Measurements from ENCODE around the gene TMEM191B.
"Not testable (repeated sequence)": the region's sequence is repeated elsewhere in the genome, so short reads cannot be mapped to it uniquely, and the experiment has no call there.

Gene TMEM191B

DNA sequence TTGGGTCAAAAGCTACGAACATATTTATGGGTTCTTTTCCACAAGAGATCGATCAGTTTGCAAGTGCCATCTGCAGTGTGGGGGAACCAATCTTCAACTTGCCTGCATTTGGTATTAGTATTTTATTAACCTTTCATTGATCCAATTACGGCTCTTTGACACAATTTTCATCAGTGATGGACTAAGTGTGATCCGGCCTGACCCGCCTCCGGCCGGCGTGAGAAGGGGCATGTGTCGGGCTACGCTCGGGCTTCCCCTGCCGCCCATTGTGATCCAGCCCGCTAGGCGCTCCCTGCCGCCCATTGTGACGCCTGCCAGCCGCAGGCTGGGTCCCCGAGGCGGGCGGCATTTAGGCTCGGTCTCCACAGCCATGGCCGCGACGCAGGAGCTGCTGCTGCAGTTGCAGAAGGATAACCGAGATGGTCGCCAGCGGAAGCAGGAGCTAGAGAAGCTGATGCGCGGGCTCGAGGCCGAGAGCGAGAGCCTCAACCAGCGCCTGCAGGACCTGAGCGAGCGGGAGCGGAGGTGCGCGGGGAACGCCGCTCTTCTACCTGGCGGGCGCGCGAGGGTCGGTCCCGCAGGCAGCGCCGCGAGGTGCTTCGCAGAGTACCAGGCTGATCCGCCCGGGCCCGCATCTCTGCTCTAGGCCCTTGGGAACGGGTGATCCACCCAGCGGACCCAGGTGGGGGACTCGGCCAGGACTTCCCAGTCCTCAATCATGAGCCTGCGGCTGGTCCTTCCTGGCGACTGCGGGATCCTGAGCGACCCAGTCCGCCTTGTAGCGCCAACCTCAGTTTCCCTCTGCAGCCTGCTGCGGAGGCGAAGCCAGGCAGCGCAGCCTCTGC lies at the start of gene TMEM191B:
Gene TMEM191B (plus strand): TSS at position 51 of the 845 bp plus-strand sequence. CDS start 179 bp downstream, at position 230.
- not testable (repeated sequence) for DNase-seq (ENCODE audit: low read depth in 2 of 2)

DNA sequence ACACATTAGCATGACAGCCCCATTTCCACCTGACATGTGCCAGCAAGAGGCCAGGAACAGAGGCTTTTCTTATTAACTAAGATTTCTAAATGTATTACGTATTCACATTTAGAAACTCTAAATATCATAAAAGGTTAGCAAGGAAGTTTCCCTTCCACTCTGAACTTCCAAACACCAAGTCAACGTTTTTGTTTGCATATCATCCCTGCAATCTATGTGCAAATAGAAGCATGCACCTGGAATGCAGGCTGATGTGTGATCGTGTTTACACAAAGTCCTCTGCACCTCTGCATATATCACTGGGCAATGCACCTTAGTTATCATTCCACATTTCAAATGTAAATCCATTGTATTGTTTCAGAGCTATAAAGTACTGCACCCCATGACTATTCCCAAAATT lies 31.4 kb upstream of the TMEM191B start:
- not testable (repeated sequence) for DNase-seq (ENCODE audit: low read depth in 2 of 2)

DNA sequence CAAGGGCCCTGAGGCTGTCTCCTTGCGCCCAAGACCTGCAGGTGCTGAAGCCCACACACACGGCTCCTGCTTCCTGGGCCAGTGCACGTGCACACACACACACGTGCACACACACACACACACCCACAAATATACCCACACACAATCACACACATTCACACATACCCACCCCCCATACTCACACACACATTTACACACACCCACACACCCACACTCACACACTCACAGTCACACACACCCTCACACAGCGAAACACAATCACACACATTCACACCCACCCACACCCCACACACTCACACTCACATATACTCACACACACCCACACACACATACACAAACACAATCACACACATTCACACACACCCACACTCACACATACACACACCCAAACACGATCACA lies 16.3 kb upstream of the TMEM191B start:
- not testable (repeated sequence) for DNase-seq (ENCODE audit: low read depth in 2 of 2)

DNA sequence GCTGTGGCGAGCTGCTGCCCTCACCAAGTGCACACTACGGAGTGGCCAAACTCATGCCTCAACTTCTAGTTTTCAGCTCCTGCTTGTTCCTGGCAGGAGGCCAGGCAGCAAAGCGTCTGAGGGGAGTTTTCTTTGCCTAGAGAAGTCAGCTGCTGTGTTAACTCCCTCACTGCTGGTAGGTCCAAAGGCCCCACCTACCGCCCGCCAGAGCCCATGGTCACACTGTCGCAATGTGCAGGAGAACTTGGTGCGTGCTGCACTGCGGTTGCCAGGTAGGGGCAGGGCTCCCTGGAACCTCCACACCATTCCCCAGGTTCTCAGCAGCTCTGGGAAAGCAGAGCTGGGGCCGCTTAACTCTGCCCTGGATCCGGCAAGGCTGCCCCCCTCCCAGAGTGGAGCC lies 15.2 kb upstream of the TMEM191B start:
- DNase-seq (ENCODE audit: low read depth in 2 of 2) = not testable (repeated sequence)

DNA sequence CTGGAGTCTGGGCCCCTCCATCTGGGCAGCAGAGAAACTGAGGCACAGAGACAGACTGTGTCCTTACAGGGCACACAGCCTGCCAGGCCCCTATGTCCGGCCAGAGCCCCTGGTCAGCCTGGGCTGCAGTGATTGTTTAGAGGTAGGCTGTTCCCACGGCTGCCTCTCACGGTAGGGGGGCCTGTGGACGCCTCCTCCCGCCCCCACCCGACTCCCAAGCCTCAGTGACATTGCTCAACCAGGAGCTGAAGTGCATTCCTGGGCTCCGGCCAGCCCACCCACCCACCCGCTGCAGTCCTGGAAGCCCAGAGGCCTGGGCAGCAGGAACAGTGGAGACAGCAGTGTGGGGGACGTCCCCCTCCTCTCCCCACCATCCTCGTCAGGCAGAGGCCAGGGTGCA lies 14.1 kb upstream of the TMEM191B start:
- DNase-seq (ENCODE audit: low read depth in 2 of 2) = not testable (repeated sequence)

DNA sequence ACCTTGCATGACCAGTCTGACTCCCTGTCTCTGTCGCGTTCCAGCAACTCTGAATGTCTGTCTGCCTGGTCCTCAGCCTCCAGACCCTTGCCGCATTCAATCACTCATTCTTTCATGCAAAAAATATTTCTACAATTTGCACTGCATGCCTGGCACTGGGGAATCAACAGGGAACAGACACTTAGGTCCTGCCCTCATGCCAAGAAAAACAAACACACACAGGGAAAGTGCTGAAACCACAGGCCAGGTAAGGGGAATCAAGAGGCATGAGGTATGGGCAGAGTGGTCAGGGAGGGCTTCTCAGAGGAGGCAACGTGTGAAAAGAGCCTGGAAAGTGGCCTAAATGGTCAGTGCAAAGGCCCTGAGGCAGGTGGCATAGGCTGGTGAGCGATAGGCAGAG lies 9.5 kb upstream of the TMEM191B start, which contains the start of gene GGTLC3:
Gene GGTLC3 (minus strand): TSS at position 101 of the 400 bp plus-strand sequence. CDS start 264 bp downstream, outside the sequence.
- DNase-seq (ENCODE audit: low read depth in 2 of 2) = not testable (repeated sequence)

DNA sequence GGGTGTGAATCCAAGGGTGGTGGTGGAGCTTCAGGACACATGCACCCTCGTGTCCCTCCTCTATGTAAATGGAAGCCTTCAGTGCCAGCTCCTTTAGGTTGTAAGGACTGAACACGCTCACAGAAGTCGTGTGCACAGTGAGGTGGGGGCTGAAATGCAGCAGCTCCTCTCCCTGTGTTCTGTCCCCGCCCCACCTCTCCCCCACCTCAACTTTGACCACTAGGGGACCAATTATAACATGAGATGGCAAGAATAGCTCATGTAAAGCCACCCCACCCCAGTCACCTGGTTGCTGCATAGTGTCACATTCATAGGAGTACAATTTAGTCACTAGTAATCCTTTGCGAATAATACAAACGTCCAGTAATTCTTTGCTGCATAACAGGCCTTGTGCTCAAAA lies 4.8 kb upstream of the TMEM191B start:
- DNase-seq (ENCODE audit: low read depth in 2 of 2) = not testable (repeated sequence)

DNA sequence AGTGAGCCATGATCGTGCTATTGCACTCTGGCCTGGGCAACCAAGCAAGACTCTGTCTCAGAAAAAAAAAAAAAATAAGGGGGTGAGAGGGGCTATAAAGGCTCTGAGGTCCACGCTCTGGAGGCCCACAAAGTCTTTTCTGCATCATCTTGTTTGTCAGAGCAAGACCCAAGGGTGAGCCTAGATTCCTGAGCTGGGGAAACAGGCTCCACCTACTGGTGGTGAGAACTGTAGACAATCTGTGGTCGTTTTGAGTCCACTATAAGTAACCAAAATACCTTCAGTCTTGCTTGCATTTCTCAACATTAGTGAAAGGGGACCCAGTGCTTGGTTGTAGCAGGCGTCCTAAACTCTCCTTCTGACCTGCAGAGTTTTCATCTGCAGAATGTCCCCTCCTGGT lies 4.3 kb upstream of the TMEM191B start:
- not testable (repeated sequence) for DNase-seq (ENCODE audit: low read depth in 2 of 2)

DNA sequence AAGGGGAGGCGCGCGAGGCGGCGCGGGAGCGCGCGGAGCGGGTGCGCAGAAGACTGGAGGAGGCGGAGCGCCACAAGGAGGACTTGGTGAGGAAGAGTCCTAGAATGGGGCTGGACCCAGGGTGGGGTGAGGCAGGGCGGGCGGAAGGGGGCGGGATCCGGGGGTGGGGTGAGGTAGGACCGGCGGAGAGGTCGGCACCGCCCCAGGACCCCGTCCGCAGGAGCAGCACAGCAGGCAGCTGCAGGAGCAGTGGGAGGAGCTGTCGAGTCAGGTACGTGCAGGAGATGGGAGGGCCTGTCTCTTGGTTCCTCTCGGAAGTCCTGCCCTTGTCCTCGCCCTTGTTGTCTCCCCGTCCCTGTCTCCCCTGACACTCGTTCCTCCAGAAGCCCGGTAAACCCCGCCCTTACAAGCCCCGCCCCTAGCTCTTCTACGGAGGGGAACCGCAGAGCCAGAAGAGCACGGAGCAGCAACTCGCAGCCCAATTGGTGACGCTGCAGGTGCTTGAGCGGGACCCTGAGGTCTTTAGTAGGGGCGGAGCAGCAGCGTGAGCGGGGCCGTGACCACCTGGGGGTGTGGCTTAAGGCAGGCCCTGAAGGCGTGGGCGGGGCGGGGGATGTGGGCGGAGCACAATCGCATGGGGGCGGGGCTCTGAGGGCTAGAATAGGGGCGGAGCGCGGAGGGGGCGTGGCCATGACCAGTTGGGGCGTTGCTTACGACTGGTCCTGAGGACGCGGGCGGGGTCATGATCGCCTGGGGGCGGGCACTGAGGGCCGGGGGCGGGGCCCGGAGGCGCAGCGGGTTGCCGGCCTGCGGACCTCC lies 1.2 kb downstream of the TMEM191B start:
- not testable (repeated sequence) for DNase-seq (ENCODE audit: low read depth in 2 of 2)

DNA sequence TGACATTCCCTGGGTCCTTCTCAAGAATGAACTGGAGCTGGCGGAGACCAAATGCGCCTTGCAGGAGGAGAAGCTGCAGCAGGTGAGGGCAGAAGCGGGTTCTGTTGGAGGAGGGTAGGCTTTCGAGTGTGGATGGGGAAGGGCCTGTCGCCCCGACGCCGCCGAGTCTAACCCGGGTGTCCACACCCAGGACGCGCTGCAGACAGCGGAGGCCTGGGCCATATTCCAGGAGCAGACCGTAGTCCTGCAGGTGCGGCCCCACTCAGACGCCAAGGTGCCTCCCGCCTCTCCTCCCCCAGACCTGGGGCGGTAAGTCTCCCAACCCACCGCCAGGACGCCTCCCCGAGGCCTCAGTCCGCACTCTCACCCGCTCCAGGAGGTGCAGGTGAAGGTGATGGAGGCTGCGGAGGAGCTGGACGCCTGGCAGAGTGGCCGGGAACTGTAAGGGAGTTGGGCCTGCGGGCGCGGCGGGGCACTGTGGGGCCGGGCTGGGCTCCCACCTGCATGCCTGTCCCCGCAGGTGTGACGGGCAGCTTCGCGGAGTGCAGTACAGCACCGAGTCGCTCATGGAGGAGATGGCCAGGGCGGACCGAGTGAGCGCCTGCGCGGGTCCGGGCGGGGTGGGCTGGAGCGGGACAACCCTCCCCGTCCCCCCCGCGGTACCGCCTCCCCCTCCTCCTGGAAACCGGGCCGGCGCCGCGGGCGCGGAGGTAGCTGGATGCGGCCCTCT lies 2.0 kb downstream of the TMEM191B start:
- DNase-seq (ENCODE audit: low read depth in 2 of 2) = not testable (repeated sequence)

DNA sequence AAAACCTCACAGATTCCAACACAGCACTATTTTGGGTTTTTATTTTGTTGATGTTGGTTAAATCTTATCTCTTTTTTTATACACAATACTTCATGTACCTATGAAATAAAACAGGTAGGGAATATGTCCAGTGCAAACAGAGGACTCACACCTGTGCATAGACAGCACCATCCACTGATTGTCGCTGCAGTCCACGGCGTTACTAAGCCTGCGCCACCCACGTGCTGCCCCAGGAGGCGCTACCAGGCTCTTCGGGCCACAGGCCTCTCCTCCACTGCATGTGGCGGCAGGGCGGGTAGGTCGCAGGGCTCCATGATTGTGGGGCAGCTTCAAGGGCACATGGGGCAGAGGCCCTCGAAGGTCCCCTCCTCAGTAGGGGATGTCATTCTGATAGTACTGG lies 6.0 kb downstream of the TMEM191B start:
- not testable (repeated sequence) for DNase-seq (ENCODE audit: low read depth in 2 of 2)

DNA sequence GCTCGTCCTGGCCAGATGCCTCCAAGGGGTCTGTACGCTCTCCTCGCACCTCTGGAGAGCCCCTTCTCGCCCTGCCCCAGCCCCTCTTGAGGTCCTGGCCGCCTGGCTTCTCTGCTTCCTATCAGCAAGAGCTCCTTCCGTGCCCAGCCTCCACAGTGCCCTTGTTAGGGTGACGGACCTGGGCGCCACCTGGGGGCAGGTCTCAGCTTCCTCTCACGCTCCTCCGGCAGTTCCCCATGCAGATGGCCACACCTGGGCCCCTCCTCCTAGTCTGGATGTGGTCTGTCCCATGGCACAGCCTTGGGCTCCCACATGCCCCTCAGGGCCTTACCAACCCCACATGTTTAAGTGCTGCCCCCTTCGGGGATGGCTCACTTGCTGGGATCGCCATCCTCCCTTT lies 6.7 kb downstream of the TMEM191B start:
- DNase-seq (ENCODE audit: low read depth in 2 of 2) = not testable (repeated sequence)

DNA sequence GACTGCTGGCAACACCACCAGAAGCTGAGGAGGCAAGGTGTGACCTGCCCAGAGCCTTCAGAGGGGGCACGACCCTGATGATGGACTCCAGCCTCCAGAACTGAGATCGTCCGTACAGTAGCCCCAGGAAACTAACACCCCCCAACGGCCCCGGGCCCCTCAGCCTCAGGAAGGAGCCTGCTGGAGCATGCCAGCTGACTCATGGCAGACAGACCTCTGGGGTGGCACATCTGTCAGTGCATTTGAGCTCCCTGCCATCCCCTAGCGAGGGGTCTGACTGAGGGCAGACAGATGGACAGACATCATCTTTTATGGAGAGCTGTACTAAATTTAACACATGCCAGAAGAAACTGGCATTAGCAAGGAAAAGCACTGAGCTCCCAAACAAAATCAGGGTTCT lies 12.4 kb downstream of the TMEM191B start:
- not testable (repeated sequence) for DNase-seq (ENCODE audit: low read depth in 2 of 2)

DNA sequence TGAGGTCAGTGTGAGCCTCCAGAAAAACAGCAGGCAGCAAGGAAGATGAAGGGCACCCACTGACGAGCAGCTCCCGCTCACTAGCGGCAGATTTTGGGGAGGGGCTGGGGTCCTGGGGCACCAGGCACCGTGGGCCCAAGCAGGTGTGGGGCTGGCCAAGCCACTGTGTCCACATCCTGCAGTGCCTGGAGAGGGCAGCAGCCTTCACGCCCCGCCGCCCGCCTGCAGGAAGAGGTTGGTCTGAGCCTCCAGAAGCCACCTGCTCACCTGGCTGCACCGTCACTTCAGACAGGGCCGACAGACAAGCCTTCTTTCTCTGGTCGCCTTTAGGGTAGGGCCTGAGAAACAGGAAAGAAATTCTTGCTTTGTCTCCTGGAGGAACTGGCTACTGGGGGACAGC lies 15.8 kb downstream of the TMEM191B start:
- DNase-seq (ENCODE audit: low read depth in 2 of 2) = not testable (repeated sequence)

DNA sequence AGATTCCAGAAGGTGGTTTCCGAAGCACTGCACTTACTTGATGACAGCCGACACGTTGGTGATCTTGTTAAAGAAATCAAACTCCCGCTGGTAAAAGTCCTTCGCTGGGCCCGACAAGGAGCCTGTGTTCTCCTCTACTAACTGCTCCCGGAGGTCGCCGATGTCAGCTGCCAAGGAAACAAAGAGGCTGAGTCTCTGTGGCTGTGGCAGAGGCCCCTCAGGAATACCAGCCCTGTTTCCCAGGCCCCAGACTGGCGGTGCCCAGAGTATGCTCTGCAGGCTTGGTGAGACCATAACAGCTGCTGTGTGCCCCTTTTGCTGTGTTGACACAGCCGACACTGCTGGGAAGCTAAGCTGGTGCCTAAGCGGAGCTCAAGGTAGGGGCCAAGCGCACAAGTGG lies 17.0 kb downstream of the TMEM191B start:
- DNase-seq (ENCODE audit: low read depth in 2 of 2) = not testable (repeated sequence)

DNA sequence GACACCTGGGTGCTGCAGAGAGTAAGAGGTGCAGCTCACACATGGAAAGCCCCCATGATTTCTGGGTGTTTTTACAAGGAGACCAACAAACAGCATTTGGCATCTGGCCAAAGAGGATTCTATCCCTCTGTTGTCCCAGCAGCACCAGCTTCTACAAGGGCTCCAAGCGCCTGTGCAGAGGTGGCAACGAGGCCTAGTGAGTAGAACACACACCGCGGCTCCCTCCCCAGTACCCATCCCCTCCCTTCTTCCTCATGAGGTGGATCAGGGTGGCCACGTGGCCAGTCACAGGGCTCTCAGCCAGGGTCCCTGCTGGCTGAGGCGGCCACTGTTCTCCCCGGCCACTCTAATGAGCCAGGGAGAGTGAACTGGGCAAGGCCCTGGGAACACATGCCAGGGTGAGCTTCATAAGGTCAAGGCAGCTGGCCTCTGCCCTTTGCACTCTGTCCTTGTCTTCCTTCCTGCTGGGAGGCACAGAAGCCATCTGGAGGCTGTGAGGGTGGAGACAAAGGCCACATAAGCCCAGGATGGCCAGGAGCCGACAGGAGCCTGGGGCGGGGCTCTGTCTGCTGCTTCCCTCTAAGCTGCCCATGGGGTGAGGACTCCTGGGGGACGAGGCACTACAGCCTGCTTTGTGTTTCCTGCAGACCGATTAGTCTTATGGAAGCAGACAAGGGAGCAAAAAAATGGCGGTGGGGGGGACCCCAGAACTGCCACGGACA lies 22.0 kb downstream of the TMEM191B start:
- not testable (repeated sequence) for DNase-seq (ENCODE audit: low read depth in 2 of 2)

DNA sequence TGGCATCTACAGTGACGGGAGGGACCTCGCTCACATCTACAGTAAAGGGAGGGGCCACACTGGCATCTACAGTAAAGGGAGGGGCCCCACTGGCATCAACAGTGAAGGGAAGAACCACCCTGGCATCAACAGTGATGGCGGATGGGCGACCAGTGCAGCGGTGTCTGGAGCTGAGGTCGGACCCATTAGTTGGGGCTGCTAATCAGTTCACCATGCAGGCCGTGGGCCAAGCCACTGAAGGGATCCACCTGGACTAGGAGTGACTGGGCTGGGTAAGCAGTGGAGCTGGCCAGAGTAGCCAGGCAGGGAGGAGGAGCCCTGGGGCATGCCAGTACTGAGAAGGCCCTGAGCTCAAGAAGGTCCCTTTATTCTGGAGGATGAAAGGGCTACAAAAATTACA lies 23.4 kb downstream of the TMEM191B start:
- not testable (repeated sequence) for DNase-seq (ENCODE audit: low read depth in 2 of 2)

DNA sequence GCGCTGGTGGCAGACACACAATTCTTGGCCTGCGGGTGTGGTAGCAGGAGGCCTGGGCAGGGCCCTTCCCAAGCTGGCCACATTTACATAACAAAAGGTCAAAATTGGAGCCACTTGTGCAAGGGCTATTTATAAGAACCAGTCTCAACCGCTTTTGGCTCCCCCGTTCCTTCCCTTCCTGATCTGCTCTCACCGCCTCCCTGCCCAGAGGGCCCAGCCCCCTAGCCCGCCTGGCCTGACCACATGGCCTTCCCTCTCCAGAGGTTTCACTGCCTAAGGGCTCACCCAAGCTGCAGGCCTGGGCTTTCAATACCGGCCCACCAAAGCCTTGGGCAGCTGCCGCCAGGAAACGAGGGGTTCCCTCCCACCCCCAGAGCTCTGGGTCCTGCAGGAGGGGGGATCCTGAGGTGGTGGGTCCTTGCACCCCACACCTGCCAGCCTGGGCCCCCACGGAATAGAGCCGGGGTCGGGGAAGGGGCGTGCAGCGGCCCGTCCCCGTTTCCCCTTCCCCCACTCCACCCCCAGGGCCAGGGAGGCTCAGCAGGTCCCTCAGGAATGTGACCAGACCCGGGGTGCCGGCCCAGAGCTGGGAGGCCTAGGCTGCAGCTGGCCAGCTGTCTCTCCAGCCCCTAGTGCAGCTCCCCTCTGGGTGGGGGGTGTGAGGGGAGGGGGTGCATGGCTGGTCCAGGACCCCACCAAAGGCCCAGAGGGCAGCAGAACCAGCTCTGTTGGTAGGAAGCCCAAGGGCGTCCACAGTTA lies 25.4 kb downstream of the TMEM191B start:
- not testable (repeated sequence) for DNase-seq (ENCODE audit: low read depth in 2 of 2)

DNA sequence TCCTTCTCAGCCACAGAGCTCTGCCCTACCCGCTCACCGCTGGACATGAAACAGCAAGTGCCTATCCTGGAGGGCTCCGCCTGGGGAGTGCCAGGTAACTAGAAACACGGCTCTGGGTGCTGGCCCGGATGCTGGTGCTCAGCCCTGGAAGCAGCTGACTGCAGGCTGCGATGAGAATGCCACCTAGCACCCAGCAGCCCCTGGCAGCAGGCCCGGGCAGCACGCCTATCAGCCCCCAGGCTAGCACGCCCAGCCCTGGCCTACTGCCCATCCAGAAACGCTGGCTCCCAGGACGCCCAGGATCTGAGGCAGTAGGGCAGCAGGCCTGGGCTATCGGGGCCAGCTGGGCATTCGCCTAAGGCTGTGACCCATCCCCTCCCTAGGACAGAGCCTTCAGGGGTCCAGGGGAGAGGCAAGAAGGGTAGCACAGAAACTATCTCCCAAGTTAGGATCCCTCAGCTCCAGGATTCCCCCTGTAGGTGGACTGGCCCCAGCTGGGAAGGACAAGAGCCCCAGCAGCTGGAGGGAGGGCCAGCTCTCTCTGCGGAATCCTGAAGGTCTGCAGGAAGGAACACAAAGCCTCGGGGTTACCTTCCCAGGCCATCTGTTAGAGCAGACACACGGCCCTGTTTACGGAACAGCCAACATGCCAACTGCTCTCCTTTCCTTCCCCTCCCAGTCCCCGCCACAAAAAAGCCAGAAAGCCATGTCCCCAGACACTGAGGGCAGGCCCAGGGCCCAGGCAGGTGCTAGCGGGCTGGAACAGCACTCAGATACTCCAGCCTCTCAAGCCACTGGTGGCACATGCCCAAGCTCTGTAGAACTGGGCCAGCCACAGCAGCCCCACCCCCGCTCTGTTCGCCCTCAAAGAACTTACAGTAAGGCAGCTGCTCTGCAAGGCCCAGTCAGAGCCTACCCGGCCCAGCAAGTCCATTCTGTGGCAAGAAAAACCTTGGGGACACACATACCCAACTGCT lies 27.0 kb downstream of the TMEM191B start:
- not testable (repeated sequence) for DNase-seq (ENCODE audit: low read depth in 2 of 2)
